ENCODE measurements around the gene TMEM54.

Gene TMEM54

GRCh38 chr1:32897082-32898049 lies 3.8 kb downstream of the TMEM54 start:
- H3K27ac ChIP-seq: no peak overlapping the region

GRCh38 chr1:32896451-32896850 lies 4.7 kb downstream of the TMEM54 start:
- H3K27ac ChIP-seq: no peak overlapping the region
- TF ChIP-seq CTCF (conservative IDR thresholded peaks at IDR 0.05): no peak

More at GRCh38 chr1:32897082-32898049, 3.8 kb downstream of the TMEM54 start:
- TF ChIP-seq CTCF (conservative IDR thresholded peaks at IDR 0.05): no peak

GRCh38 chr1:32895325-32896215 lies 5.6 kb downstream of the TMEM54 start:
- H3K27ac ChIP-seq: no peak overlapping the region
- no peak for TF ChIP-seq CTCF (conservative IDR thresholded peaks at IDR 0.05)

- TF ChIP-seq CTCF (conservative IDR thresholded peaks at IDR 0.05): no peak
- H3K27ac ChIP-seq: no peak overlapping the region
These were observed 6.5 kb downstream of the TMEM54 start for GRCh38 chr1:32894681-32895080.

- no peak for TF ChIP-seq CTCF (conservative IDR thresholded peaks at IDR 0.05)
- peak overlapping the region; percentile 67 for H3K27ac ChIP-seq
These were observed 7.1 kb downstream of the TMEM54 start for GRCh38 chr1:32894019-32894600.

- peak overlapping the region; percentile 67 for H3K27ac ChIP-seq
- TF ChIP-seq CTCF (conservative IDR thresholded peaks at IDR 0.05): peak; percentile 72
These were observed 7.8 kb downstream of the TMEM54 start for GRCh38 chr1:32893198-32894018.
